OCI-LY7 (cell line): ENCODE measurements around the gene HYOU1.

Experiments used
- EZH2phosphoT487 ChIP-seq: fragments of 200-600 bp; sonication (generic); IDR thresholded peaks from 2 replicates; pipeline ENCODE4 v1.6.1; 2018; ENCODE audit warnings: low read depth, borderline replicate concordance, mild to moderate bottlenecking, mixed run types, antibody characterized with exemption, low read length, moderate library complexity, mixed read lengths
- TF ChIP-seq, protein P1 (sequence below): fragments of 200-600 bp; sonication (generic); conservative IDR thresholded peaks from 2 replicates; pipeline ENCODE4 v1.5.1; 2014; ENCODE audit warnings: mild to moderate bottlenecking, antibody characterized with exemption, low read length, moderate library complexity, mixed read lengths

DNA sequence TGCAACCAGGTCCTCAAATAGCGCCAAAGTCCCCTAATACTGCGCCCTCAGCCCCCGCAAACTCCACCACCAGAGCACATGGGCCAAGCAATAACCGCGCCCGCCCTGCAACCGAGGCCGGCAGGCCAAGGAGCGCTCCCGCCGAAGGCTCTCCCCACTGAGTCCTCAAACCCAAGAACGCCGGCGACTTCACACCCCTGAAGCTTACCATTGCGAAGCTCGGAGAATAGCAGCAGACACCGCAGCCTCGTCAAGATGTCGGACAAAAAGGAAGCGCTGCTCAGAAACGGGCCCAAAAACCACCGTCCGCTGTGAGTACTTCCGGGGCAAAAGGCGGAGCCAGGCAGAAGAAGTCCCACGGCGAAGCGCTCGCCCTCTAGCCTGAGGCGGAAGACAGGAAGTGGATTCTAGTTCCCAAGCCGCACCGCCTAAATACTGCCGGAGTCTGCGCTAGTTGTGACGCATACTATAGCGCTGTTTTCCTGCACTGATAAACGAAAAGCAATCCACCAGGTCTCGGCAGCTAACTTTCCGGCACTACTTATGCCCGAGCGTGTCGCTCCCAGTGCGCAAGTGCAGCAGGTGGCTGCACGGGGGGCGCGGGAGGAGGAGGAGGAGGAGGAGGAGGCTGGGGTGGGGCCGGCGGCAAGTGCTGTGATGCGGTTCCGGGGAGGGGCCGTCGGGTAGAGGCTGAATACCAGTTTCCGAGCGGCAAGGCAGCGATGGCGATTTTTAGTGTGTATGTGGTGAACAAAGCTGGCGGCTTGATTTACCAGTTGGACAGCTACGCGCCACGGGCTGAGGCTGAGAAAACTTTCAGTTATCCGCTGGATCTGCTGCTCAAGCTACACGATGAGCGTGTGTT, 38.7 kb downstream of the HYOU1 start, which contains the start of the genes RPS25 and TRAPPC4:
- no peak for TF ChIP-seq EZH2phosphoT487
- TF ChIP-seq, protein P1, sequence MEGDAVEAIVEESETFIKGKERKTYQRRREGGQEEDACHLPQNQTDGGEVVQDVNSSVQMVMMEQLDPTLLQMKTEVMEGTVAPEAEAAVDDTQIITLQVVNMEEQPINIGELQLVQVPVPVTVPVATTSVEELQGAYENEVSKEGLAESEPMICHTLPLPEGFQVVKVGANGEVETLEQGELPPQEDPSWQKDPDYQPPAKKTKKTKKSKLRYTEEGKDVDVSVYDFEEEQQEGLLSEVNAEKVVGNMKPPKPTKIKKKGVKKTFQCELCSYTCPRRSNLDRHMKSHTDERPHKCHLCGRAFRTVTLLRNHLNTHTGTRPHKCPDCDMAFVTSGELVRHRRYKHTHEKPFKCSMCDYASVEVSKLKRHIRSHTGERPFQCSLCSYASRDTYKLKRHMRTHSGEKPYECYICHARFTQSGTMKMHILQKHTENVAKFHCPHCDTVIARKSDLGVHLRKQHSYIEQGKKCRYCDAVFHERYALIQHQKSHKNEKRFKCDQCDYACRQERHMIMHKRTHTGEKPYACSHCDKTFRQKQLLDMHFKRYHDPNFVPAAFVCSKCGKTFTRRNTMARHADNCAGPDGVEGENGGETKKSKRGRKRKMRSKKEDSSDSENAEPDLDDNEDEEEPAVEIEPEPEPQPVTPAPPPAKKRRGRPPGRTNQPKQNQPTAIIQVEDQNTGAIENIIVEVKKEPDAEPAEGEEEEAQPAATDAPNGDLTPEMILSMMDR: no peak
